Ishikawa (cell line): ENCODE data around the gene MDFIC.

Source experiments
- CEBPB ChIP-seq: IDR thresholded peaks from 2 replicates; pipeline ENCODE4 v1.6.1; 2012
- CREB1 ChIP-seq: IDR thresholded peaks from 2 replicates; pipeline ENCODE4 v1.6.1; 2012; ENCODE audit warnings: low read depth
- EGR1 ChIP-seq: IDR thresholded peaks from 2 replicates; pipeline ENCODE4 v1.6.1; 2012
- EP300 ChIP-seq: IDR thresholded peaks from 2 replicates; pipeline ENCODE4 v1.6.1; 2012; ENCODE audit warnings: borderline replicate concordance
- FOXM1 ChIP-seq: IDR thresholded peaks from 2 replicates; pipeline ENCODE4 v1.6.1; 2012; ENCODE audit warnings: low read depth, borderline replicate concordance
- NFIC ChIP-seq: IDR thresholded peaks from 2 replicates; pipeline ENCODE4 v1.6.1; 2012
- RAD21 ChIP-seq: IDR thresholded peaks from 2 replicates; pipeline ENCODE4 v1.6.1; 2012; ENCODE audit warnings: low read depth
- TAF1 ChIP-seq: IDR thresholded peaks from 2 replicates; pipeline ENCODE4 v1.6.1; 2012; ENCODE audit warnings: low read depth, mild to moderate bottlenecking
- TCF12 ChIP-seq: IDR thresholded peaks from 2 replicates; pipeline ENCODE4 v1.6.1; 2012; ENCODE audit warnings: low read depth
- TEAD4 ChIP-seq: IDR thresholded peaks from 2 replicates; pipeline ENCODE4 v1.6.1; 2012
- USF1 ChIP-seq: IDR thresholded peaks from 2 replicates; pipeline ENCODE4 v1.6.1; 2012
- YY1 ChIP-seq: IDR thresholded peaks from 2 replicates; pipeline ENCODE4 v1.6.1; 2012; ENCODE audit warnings: low read depth
- ZBTB7A ChIP-seq: IDR thresholded peaks from 2 replicates; pipeline ENCODE4 v1.6.1; 2012; ENCODE audit warnings: low read depth
- TF ChIP-seq, protein P1 (sequence below): IDR thresholded peaks from 2 replicates; pipeline ENCODE4 v1.6.1; 2012
- TF ChIP-seq, protein P2 (sequence below): IDR thresholded peaks from 2 replicates; pipeline ENCODE4 v1.6.1; 2012; ENCODE audit warnings: low read depth, mild to moderate bottlenecking

Gene MDFIC

GRCh38 chr7:114989531-114989930 is 67.6 kb downstream of the MDFIC start:
- TF ChIP-seq ZBTB7A (no peak), TAF1 (no peak), FOXM1 (no peak), CEBPB (no peak), EP300 (no peak), TCF12 (no peak), USF1 (no peak), NFIC (no peak), EGR1 (no peak)
- TF ChIP-seq, protein P1, sequence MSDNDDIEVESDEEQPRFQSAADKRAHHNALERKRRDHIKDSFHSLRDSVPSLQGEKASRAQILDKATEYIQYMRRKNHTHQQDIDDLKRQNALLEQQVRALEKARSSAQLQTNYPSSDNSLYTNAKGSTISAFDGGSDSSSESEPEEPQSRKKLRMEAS: no peak
- TF ChIP-seq, protein P2, sequence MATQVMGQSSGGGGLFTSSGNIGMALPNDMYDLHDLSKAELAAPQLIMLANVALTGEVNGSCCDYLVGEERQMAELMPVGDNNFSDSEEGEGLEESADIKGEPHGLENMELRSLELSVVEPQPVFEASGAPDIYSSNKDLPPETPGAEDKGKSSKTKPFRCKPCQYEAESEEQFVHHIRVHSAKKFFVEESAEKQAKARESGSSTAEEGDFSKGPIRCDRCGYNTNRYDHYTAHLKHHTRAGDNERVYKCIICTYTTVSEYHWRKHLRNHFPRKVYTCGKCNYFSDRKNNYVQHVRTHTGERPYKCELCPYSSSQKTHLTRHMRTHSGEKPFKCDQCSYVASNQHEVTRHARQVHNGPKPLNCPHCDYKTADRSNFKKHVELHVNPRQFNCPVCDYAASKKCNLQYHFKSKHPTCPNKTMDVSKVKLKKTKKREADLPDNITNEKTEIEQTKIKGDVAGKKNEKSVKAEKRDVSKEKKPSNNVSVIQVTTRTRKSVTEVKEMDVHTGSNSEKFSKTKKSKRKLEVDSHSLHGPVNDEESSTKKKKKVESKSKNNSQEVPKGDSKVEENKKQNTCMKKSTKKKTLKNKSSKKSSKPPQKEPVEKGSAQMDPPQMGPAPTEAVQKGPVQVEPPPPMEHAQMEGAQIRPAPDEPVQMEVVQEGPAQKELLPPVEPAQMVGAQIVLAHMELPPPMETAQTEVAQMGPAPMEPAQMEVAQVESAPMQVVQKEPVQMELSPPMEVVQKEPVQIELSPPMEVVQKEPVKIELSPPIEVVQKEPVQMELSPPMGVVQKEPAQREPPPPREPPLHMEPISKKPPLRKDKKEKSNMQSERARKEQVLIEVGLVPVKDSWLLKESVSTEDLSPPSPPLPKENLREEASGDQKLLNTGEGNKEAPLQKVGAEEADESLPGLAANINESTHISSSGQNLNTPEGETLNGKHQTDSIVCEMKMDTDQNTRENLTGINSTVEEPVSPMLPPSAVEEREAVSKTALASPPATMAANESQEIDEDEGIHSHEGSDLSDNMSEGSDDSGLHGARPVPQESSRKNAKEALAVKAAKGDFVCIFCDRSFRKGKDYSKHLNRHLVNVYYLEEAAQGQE: no peak

DNA sequence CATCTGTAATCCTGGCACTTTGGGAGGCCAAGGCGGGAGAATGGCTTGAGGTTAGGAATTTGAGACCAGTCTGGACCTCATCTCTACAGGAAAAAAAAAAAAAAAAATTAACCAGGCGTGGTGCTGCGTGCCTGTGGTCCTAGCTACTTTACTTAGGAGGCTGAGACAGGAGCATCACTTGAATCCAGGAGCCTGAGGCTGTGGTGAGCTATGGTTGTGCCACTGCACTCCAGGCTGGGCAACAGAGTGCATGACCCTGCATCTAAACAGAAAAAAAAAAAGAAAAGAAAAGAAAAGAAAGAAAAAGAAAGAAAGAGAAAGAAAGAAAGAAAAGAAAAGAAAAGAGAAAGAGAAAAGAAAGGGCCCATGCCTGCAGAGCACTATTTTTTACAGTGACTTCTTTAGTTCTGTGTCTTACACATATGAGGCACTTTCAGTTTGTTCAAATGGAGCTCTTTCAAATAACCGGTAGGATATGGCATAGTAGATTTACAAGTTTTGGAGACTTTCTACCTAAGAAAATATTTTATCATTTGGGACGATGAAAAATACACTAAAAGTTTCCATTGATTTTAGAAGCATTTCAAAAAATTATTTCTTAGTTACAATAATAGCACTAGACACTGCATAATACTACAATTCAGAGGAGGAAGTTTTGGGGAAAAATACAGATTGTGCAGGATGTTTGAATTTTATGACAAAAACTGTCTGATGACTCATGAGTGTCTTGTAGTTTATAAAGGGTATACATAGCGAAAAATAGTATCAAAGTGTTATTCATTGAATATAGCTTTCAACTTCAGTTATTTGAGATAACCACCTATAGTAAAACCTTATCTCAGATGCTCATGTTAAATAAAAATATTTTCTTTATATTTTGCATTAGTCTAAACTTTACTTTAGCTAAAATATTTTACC is 75.9 kb downstream of the MDFIC start:
- no peak for TF ChIP-seq EGR1
- TF ChIP-seq, protein P1: no peak
- no peak for TF ChIP-seq TEAD4
- no peak for TF ChIP-seq YY1
- TF ChIP-seq TCF12: no peak
- TF ChIP-seq NFIC: no peak
- no peak for TF ChIP-seq TAF1
- TF ChIP-seq CEBPB: no peak
- no peak for TF ChIP-seq CREB1
- no peak for TF ChIP-seq EP300
- TF ChIP-seq FOXM1: no peak
- TF ChIP-seq, protein P2: no peak
- TF ChIP-seq RAD21: no peak

GRCh38 chr7:115004121-115004520 is 82.2 kb downstream of the MDFIC start:
- TF ChIP-seq YY1 (no peak), NFIC (no peak), ZBTB7A (no peak), RAD21 (no peak), TAF1 (no peak), USF1 (no peak), EP300 (no peak), CREB1 (no peak), CEBPB (no peak), TCF12 (no peak), FOXM1 (no peak), TEAD4 (no peak), EGR1 (no peak)
- TF ChIP-seq, protein P1: no peak
- TF ChIP-seq, protein P2: no peak

GRCh38 chr7:115005251-115005650 is 83.4 kb downstream of the MDFIC start:
- no peak for TF ChIP-seq FOXM1
- no peak for TF ChIP-seq TEAD4
- TF ChIP-seq CEBPB: no peak
- TF ChIP-seq, protein P2: no peak
- TF ChIP-seq TAF1: no peak
